Stimulated activated CD4-positive, alpha-beta T cell treated with anti-CD3 and anti-CD28 coated beads, TNF-alpha, amount 100 ng/mL, for 48 hours (primary cell): ENCODE results near the gene ZNF644.
"Not testable (repeated sequence)": the region's sequence is repeated elsewhere in the genome, so short reads cannot be mapped to it uniquely, and the experiment has no call there.

Experiments used
- DNase-seq, 3 donors: peaks; one replicate each; pipeline ENCODE4 v3.0.0-alpha.2; 2020; ENCODE audit warnings: low read depth in 3 of 3

Gene ZNF644

GRCh38 chr1:90928231-90928630 lies 93.6 kb downstream of the ZNF644 start:
- not testable (repeated sequence) for DNase-seq

GRCh38 chr1:90927674-90928073 lies 94.2 kb downstream of the ZNF644 start:
- not testable (repeated sequence) for DNase-seq

GRCh38 chr1:90926971-90927370 lies 94.9 kb downstream of the ZNF644 start:
- no peak for DNase-seq

- no peak for DNase-seq
Observed at GRCh38 chr1:90925928-90926869, 95.6 kb downstream of the ZNF644 start.

GRCh38 chr1:90924982-90925381 lies 96.9 kb downstream of the ZNF644 start:
- DNase-seq: no peak

- no peak for DNase-seq
Observed at GRCh38 chr1:90922996-90923395, 98.8 kb downstream of the ZNF644 start.

GRCh38 chr1:90922202-90922601 lies 99.6 kb downstream of the ZNF644 start:
- DNase-seq: no peak

GRCh38 chr1:90919900-90920299 lies 101.9 kb downstream of the ZNF644 start:
- DNase-seq: no peak

- no peak for DNase-seq
Observed at GRCh38 chr1:90919190-90919719, 102.6 kb downstream of the ZNF644 start.

- DNase-seq: no peak
Observed at GRCh38 chr1:90911353-90911752, 110.5 kb downstream of the ZNF644 start.

GRCh38 chr1:90902672-90903071 lies 119.2 kb downstream of the ZNF644 start:
- DNase-seq: no peak

GRCh38 chr1:90899263-90899662 lies 122.6 kb downstream of the ZNF644 start:
- DNase-seq: no peak

- not testable (repeated sequence) for DNase-seq
Observed at GRCh38 chr1:90893679-90894078, 128.2 kb downstream of the ZNF644 start.

- not testable (repeated sequence) for DNase-seq
Observed at GRCh38 chr1:90892884-90893283, 129.0 kb downstream of the ZNF644 start.

GRCh38 chr1:90892196-90892595 lies 129.6 kb downstream of the ZNF644 start:
- DNase-seq: not testable (repeated sequence)

- not testable (repeated sequence) for DNase-seq
Observed at GRCh38 chr1:90891756-90892155, 130.1 kb downstream of the ZNF644 start.

GRCh38 chr1:90882221-90882620 lies 139.6 kb downstream of the ZNF644 start:
- DNase-seq: no peak

- no peak for DNase-seq
Observed at GRCh38 chr1:90881034-90881433, 140.8 kb downstream of the ZNF644 start.

GRCh38 chr1:90879281-90879680 lies 142.6 kb downstream of the ZNF644 start:
- DNase-seq: no peak

GRCh38 chr1:90876101-90876500 lies 145.7 kb downstream of the ZNF644 start:
- no peak for DNase-seq
